HG02938 (cell line): ENCODE measurements around the gene IQGAP2.
"Not testable (repeated sequence)": the region's sequence is repeated elsewhere in the genome, so short reads cannot be mapped to it uniquely, and the experiment has no call there.

ENCODE experiments used
- ATAC-seq: cut with Tn5 transposase; IDR thresholded peaks from one replicate; pipeline ENCODE4 v1.9.1; 2021; ENCODE audit warnings: mild to moderate bottlenecking, moderate library complexity; ENCODE audit not compliant: unreplicated experiment

Gene IQGAP2

DNA sequence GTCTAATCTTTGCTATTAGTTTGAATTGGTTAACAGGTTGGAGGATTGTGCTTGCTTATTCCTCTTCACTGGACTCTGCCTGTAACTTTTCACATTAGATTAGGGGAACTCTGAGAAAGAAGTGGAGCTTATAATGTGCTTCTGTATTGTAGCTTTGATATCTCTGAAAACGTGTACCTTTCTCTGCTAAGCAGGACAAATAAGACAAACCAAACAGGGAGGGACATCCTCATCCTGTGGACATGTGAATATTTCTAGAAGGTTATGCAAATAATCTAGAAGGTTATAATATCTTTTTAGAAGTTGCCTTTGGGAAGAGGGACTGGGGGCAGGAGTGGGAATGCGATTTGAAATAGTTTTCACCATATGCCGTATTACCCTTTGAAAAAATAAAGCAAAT is 11.7 kb downstream of the IQGAP2 start:
- no peak for ATAC-seq

DNA sequence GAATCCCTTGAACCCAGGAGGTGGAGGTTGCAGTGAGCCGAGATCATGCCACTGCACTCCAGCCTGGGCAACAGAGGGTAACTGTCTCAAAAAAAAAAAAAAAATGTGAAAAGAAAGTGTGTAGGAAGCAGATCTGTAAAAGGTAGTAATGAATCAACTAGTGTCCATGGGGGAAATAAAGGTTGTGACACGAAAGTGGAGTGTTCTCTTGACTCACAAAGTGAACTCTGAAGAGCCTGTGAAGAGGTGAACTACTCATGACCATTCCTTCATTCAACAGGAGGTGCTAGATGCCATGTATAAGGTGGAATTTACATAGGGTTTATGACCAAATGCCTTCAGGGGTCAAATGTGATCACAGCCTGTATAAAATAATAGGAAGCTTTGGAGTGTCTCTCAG is 12.8 kb downstream of the IQGAP2 start:
- ATAC-seq = no peak

DNA sequence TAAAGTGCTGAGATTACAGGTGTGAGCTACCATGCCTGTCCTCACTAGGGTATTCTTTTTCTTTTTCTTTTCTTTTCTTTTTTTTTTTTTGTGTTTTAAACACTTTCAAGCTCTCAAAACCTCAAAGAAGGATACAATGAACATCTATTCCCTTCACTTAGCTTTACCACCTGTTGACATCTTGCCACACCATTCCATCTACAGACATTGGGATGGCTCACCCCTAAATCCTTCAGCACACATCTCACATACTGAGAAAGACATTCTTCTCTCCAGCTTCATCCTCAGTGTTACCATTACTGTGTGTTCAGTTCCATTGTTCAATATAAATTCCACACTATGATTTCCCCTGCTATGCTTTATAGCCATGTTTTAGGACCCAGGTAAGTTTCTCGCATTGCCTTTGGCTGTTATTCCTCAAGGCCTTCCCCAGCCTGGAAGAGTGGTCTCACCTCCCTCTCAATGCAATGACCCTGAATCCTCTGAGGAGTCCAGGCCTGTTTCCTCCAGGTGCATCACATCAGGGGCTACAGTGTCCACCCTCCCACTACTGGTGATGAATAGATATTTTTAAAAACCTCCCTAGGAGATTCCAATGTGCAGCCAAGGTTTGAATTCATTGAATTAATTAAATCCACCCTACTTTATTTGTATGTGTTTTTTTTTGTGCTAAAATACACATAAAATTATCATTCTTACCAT is 16.7 kb downstream of the IQGAP2 start:
- no peak for ATAC-seq

DNA sequence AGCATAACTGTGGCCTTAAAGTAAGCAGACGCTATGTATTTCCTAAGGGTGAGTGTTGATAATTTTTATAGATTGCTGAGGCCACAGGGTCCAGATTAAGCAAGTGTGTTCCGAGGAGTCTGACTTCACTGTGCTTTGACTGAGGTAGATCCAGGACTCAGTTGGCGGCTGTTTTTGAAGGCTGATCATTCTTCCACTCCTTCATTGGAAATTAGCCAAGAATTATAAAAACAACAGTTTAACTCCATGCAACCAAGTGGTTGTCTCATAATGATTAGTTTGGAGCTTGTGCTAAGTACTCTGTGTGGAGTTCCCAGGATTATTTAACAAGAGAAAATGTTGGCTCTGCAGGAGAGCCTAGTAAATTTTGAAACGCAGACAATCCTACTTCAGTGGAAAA is 19.1 kb downstream of the IQGAP2 start:
- no peak for ATAC-seq

DNA sequence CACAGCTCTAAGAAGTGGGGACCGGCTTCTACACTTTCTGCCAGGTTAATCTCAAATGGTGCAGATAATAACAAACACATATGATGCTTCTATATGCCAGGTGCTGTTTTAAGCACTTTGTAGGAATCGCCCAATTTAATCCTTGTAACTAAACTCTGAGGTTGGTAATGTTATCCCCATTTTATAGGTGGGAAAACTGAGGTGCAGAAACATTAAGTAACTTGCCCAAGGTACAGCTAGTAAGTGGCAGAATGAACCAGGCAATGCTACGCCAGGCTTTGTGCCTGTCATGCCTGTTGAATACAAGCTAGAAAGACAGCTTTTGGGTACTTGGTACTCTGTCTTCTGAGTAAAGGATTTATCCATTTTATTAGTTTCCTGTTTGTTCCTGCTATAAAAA is 19.7 kb downstream of the IQGAP2 start:
- ATAC-seq = no peak

DNA sequence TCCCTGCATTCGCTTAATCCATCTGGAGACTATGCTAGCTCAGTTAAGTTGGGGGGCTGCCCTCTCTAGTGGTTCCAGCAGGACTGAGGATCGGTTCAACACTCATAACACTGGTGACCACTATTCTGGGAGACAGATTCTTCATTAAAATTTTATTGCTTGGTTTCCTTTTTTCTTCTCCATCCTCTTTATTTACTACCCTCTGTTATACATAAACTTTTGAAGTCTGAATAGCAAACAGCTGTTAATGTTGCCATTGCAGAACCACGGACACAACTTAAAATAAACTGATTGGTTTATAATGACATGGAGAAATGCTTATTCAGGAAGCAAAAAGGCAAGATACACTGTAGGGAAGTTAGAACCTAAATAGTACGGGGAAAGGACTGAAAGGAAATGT is 22.1 kb downstream of the IQGAP2 start:
- ATAC-seq = no peak

DNA sequence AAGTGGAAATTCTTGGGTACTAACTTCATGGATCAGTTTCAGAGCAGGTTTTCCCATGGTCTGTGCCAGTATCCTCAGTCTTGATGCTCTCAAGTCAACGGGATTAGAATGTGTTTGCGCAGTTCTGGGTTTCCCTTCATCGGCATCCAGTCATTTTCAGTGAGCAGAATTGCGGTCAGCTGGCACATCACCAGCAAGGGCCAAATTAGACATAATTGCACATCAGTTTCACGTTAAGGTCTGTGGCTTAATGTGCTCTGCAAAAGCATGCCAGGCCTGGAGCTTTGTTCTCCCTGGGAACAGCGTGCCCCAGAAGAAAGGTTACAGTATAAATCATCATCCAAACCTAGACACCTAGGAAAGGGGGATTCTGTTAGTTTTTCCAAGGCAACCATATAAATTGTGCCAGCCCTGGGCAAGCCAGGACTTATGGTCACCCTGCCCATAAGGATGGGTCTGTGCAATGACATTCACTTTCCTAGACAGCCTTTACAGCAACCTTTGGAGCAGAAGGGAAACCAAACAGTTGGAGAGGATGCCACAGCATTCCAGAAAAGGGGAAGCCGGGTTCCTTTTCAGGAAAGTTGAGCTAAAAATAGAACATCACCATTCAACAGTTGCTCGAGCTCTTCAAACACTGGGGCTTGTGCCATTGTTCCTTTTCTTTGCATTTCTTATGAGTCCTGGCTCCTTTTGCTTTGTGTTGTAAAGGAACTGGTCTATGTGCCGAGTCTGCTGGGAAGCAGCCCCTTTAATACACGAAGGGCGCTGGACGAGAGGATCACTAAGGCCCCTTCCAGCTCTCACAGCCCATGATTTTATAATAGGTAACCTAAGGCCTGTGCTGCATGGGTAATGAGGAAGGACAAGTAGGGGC is 23.1 kb downstream of the IQGAP2 start:
- no peak for ATAC-seq

DNA sequence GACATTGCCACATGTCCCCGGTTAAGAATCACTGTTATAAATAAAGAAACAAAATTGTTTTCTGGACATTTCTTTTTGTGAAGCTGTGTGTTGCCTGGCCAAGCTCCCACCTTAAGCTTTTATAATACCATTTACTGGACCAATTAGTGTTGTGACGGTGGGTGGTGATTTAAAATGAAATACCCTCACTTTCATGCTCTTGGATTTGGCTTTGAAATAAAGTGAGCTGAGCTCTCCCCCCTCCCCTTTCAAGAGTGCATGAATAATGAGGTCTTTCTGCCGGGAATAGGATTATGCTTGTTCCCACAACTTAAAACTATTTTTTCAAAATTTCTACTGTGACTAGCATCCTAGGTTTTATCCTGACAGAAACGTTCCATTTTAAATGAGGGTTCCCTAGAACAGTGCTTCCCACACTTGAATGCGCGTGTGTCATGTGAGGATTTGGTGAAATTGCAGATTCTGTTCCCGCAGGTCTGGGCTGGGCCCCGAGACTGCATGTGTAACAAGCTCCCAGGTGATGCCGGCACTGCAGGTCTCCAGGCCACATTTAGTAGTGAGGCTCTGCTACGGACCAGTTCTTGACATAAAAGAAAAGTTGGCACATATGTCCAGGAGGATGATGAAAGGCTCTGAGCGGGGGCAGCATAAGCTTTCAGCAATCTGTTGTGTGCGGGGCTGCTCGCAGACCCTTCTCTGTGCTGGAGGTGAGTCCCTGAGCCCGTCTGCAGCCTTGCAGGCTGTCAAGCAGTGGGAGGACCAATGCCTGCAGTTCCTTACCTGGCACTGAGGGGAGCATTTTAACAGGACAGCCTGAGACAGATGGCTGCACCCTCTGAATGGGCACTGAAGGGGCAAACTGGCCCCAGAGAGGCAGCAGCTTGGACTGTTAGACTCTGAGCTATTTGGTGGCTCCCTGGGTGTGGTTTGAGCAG is 24.4 kb downstream of the IQGAP2 start:
- ATAC-seq = no peak

DNA sequence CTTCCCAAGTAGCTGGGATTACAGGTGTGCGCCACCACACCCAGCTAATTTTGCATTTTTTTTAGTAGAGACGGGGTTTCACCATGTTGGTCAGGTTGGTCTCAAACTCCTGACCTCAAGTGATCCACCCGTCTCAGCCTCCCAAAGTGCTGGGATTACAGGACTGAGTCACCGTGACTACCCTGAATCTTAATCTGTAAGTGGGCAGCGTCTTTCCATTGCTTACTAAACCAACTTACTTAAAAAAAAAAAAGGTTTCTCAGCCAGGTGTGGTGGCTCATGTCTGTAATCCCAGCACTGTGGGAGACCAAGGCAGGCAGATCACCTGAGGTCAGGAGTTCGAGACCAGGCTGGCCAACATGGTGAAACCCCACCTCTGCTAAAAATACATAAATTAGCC is 25.5 kb downstream of the IQGAP2 start:
- ATAC-seq = not testable (repeated sequence)

DNA sequence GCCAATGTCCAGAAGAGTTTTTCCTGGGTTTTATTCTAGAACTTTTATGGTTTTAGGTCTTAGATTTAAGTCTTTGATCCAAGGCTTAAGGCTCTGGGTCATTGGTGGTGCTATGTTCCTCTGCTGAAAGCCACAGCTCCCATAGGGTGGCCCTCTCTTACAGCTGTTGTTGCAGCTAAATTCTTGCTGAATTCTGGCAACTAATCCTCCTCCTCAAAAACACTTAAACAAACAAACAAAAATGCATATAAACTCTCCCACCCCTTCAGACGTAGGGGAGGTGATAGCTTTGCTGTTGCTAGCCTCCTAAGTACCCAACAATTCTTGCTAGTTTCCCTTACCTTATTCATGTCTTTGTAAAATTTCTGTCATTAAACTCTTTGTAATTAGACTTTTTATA is 30.2 kb downstream of the IQGAP2 start:
- no peak for ATAC-seq

DNA sequence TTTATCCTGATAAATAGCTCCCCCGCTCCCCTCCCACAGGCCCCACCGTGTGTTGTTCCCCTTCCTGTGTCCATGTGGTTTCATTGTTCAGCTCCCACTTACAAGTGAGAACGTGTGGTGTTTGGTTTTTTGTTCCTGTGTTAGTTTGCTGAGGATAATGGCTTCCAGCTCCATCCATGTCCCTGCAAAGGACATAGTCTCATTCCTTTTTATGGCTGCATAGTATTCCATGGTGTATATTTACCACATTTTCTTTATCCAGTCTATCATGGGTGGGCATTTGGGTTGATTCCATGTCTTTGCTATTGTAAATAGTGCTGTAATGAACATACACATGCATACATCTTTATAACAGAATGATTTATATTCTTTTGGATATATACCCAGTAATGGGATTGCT is 34.4 kb downstream of the IQGAP2 start:
- ATAC-seq = not testable (repeated sequence)

DNA sequence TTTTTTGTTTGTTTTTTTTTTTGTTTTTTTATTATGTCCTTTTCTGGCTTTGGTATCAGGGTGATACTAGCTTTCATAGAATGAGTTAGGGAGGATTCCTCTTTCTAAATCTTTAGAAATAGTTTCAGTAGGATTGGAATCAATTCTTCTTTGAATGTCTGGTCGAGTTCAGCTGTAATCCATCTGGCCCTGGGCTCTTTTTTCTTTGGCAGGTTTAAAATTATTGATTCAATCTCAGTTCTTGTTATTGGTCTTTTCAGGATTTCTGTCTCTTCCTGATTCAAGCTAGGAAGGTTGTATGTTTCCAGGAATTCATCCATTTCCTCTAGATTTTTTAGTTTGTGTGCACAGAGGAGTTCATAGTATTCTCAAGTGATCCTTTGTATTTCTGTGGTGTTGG is 34.9 kb downstream of the IQGAP2 start:
- ATAC-seq = no peak

DNA sequence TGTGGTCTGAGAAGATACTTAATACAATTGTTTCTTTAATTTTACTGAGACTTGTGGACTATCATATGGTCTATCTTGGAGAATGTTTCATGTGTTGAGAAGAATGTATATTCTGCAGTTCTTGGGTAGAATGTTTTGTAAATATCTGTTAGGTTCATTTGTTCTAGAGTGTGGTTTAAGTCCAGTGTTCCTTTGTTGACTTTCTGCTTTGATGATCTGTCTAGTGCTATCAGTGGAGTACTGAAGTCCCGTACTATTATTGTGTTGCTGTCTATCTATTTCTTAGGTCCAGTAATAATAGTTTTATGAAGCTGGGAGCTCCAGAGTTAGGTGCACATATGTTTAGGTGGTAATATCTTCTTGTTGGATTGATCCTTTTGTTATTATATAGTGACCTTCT is 36.1 kb downstream of the IQGAP2 start:
- no peak for ATAC-seq

DNA sequence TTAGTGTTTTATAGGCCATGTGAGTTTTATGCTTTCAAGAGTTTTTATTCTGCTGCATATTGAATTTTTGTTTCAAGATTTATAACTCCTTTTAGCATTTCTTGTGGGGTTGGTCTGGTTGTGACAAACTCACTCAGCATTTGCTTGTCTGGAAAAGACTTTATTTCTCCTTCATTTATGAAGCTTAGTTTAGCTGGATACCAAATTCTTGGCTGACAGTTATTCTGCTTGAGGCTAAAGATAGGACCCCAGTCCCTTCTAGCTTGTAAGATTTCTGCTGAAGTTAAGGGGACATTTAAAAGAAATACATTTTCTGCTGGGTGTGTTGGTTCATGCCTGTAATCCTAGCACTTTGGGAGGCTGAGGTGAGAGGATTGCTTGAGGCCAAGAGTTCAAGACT is 36.8 kb downstream of the IQGAP2 start:
- ATAC-seq = no peak

DNA sequence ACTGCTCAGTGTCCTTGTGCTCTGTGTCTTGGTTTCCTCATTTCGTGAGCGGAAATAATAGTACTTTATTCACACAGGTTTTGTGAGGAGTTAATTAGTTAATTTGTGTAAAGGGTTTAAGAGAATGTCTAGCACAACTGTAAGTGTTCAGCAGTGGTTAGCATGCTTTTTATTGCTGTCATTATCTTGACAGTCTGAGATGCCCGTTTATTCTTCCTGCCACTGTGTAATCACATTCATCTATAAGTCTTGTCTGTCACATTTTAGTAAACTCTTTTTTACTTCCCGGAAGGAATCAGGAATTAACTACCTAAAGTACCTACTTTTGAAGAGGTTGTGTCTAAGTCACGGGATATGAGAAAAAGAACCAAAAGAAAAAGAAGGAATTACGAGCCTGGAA is 38.0 kb downstream of the IQGAP2 start:
- no peak for ATAC-seq

DNA sequence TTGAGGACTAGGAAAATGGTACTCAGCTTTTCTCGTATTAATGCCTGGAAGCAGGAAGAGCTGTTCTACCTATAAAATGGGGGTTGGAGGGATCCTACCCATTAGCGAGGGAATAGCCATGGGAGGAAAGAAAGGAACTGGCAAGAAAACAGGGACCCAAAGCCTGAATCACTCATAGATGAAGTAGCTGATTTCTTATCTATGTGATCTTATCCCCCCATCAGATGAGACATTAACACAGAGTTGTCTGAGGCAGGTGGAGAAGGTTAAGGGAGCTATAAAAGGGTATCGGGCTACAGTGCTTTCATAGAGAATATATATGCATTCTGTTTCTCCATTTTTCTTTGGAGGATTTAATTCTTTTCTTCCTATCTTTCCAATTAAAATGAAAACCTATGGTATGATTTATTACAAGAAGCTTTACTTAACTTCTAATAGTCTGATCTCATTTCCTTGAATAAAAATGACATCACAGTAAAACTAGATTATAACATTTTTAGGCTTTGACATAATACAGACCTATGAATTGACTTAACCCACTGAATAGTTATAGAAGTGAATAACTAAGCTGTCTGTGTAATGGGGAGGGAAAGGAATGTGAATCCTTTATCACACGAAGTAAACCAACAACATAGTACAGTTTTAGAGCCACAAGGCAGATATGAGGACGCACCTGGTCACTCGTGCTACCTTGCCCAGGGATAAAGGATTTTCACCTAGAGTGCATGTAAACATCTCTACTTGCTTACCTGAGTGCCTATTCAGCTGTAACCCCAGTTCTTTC is 39.0 kb downstream of the IQGAP2 start:
- no peak for ATAC-seq

DNA sequence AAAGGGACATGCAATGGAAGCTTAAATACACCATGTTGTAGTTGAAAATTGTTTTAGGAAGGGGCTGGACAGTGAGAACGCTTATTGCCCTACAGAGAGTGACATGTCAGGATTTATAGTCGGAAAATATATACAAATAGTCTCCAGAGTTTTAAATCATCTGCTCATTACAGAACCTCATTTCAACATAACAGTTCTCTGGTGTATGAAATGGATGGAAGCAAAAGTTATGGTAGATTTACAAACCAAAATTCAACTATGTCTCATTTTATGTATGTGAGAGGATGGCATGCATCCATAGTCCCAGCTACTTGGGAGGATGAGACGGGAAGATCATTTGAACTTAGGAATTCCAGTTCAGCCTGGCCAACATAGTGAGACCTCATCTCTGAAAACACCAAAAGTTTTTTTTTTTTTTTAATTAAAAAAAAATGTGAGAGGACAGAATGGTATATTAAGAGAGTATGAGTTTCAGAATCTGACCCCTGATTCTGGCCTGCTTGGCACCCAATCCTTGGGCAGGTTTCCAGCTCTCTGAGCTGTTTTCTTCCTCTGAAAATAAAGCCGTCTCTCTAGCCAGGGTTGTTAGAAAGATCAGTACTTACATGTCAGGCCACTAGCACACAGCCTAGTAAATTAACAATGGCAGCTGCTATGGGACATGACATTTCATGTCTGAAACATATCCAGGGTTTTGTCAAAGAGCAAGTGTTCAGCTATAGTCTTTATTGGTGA is 40.1 kb downstream of the IQGAP2 start:
- no peak for ATAC-seq

DNA sequence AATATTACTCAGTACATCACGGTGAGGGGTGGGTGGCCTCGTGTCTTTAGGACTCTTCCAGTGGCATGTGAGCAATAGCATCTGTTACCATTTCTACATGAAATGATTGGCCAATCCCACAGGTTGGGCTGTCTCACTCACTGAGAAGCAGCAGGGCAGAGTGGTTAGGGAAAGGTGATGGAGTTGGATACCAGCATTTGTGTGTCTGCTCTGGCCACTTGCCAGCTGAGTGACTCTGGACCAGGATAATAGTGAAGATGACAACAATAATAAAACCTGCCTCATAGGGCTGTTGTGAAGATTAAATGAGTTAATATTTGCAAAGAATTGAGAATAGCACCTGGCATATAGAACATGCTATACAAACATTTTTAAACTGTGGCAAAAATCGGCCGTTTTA is 42.0 kb downstream of the IQGAP2 start:
- no peak for ATAC-seq

DNA sequence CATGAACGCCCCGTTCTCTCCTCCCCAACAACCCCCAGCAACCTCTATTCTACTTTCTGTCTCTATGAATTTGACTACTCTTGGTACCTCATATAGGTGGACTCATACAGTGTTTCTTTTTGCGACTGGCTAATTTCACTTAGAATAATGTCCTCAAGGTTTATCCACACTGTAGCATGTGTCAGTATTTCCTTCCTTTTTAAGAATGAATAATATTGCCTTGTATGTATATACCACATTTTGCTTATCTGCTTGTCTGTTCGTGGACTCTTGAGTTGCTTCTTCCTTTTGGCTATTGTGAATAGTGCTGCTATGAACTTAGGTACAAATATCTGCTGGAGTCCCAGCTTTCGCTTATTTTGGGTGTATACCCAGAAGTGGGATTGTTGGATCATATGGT is 42.7 kb downstream of the IQGAP2 start:
- no peak for ATAC-seq

DNA sequence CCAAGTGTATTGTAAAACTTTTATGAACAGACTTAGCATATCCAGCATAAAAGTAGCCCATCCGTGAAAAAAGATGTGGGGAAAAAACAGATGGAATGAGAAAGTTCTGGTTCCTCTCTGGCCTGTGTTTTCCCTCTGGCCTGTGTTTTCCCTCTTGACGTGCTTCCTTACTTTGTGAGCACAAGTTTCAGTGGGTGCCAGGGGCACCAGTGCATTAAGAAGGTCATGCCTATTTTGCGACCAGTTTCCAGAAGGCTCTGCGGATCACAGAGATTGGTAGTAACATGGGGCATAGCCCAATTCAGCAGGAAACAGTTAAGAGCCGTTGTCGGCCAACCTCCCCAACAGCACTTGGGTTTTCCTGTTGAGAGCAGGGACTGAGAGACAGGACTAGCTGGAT is 43.7 kb downstream of the IQGAP2 start:
- ATAC-seq = no peak
